ENCODE results near the gene GPALPP1.

Gene GPALPP1

DNA sequence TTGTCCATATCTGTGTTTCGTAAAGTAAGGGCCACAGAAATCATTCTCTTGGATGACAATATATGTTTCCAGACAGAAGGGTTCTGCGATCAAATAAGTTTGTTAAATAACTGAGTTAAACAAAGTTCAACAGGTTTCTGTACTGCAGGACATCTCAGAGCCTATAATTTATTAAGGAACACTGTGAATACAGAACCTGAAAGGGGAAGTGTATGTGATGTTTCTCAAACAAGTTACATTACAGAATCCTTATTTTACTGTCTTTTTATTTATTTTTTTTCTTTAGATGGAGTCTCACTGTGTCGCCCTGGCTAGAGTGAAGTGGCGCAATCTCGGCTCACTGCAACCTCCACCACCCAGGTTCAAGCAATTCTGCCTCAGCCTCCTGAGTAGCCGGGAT lies 75.6 kb downstream of the GPALPP1 start:
- CTCF ChIA-PET = no interaction called here

DNA sequence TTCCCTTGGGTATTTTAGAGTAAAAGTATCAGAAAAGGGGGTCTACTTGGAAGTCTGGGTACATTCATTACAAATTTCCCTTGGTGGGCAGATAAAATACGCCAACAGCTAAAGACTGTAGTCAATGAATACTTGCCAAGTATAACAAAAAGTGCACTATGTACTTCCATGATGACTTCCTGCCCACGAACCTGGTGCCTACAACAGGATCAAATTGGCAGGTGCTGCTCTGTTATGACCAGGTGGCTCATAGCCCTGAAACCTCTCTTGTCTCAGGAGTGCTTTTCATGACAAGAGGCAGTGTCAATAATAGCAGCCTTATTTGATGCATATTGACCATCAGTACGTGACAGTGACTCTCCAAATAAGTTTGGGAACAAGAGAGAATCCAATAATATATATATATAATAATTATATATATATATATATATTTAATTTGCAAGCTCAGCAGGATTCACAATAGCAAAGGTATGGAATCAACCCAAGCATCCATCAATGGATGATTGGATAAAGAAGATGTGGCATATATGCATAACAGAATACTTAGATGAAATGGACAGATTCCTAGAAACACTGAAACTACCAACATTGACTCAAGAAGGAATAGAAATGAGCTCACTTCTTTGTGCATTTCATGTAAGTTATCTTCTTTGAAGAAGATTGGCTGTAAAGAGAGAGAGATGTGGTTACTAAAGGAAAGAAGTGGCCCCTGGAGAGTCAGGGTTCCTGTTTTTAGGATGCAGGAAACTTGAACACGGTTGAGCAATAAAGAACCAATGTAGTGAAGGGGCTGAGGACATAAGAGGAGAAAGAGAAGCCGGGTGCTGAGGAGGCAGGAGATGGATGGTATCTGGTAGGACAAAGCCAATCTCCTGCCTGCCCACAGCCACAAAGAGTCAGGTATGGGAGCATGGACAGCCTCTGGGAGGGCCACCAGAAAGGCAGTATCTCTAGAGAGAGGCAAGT lies 79.0 kb downstream of the GPALPP1 start:
- TF ChIP-seq, protein P1, sequence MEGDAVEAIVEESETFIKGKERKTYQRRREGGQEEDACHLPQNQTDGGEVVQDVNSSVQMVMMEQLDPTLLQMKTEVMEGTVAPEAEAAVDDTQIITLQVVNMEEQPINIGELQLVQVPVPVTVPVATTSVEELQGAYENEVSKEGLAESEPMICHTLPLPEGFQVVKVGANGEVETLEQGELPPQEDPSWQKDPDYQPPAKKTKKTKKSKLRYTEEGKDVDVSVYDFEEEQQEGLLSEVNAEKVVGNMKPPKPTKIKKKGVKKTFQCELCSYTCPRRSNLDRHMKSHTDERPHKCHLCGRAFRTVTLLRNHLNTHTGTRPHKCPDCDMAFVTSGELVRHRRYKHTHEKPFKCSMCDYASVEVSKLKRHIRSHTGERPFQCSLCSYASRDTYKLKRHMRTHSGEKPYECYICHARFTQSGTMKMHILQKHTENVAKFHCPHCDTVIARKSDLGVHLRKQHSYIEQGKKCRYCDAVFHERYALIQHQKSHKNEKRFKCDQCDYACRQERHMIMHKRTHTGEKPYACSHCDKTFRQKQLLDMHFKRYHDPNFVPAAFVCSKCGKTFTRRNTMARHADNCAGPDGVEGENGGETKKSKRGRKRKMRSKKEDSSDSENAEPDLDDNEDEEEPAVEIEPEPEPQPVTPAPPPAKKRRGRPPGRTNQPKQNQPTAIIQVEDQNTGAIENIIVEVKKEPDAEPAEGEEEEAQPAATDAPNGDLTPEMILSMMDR (IDR thresholded peaks at IDR 0.05; ENCODE audit: insufficient read depth, low read length, missing control alignments) = no peak
- ChIA-PET CTCF (interaction anchor here (1.3 to 1.4 kb wide), 2 partner anchors 9 to 213 kb away, joined by 4 to 5 read pairs; no protein-coding TSS in a partner anchor), POLR2A (no interaction called here)
- DNase-seq (ENCODE audit: low read depth, low spot score) = no peak
- H3K4me3 ChIP-seq (ENCODE audit: low read depth, low read length) = no peak overlapping the region

More for the DNA sequence above, 75.6 kb downstream of the GPALPP1 start:
- POLR2A ChIA-PET = no interaction called here
- TF ChIP-seq, protein P1 (IDR thresholded peaks at IDR 0.05; ENCODE audit: insufficient read depth, low read length, missing control alignments) = no peak
- no peak for DNase-seq (ENCODE audit: low read depth, low spot score)
- no peak overlapping the region for H3K4me3 ChIP-seq (ENCODE audit: low read depth, low read length)

DNA sequence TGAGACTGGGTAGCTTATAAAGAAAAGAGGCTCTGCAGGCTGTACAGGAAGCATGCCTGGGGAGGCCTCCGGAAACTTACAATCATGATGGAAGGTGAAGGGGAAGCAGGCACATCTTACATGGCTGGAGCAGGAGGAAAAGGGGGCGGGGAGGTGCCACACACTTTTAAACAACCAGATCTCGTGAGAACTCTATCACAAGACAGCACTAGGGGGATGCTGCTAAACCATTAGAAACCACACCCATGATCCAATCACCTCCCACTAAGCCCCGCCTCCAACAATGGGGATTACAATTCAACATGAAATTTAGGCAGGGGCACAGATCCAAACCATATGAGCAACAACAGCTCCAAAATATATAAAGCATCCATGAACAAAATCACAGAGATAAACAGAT lies 84.5 kb downstream of the GPALPP1 start:
- ChIA-PET CTCF (interaction anchor here (0.6 to 1.1 kb wide), 2 partner anchors 8 to 208 kb away, joined by 3 read pairs; no protein-coding TSS in a partner anchor), POLR2A (interaction anchor here (0.6 kb wide), 1 partner anchor 498 kb away, joined by 3 read pairs; the partner anchor contains the start of gene TSC22D1)
- TF ChIP-seq, protein P1 (IDR thresholded peaks at IDR 0.05; ENCODE audit: insufficient read depth, low read length, missing control alignments) = no peak
- no peak for DNase-seq (ENCODE audit: low read depth, low spot score)
- no peak overlapping the region for H3K4me3 ChIP-seq (ENCODE audit: low read depth, low read length)

DNA sequence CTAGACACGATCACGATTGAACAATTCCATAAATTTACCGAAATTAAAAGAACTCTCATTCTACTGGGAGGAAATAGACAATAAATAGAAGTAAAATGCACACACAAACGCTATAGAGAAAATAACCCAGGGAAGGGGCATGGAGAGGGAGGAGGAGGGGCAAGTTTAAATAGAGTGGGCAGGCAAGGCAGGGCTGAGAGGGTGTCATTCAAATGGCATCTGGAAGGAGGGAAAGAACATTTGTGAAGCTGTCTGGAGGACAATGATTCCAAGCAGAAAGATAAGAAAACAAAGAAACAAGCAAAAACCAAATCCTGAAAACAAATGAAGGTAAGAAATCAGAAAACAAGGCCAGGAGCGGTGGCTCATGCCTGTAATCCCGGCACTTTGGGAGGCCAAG lies 85.4 kb downstream of the GPALPP1 start:
- CTCF ChIA-PET = no interaction called here
- POLR2A ChIA-PET = no interaction called here
- no peak overlapping the region for H3K4me3 ChIP-seq (ENCODE audit: low read depth, low read length)
- TF ChIP-seq, protein P1 (IDR thresholded peaks at IDR 0.05; ENCODE audit: insufficient read depth, low read length, missing control alignments) = no peak
- no peak for DNase-seq (ENCODE audit: low read depth, low spot score)

DNA sequence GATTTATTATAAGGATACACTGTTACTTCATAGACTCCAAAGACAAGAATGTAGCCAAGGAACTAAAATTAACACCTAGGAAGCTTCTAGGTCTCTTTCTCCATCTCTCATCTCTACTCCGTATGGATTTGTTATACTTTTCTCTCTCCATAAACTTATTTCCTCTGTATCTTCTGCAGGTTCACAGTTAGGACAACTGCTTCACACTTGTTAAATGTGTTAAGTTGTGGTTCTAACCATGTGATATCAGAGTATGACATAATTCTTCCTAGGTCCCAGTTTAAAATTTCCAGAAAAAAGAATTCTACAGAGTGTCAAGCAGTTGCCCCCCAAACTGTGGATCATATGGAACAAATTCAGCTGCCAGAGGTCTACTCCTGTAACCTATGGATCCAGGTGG lies 88.7 kb downstream of the GPALPP1 start:
- no peak for DNase-seq (ENCODE audit: low read depth, low spot score)
- no peak overlapping the region for H3K4me3 ChIP-seq (ENCODE audit: low read depth, low read length)
- ChIA-PET POLR2A (no interaction called here), CTCF (interaction anchor here (0.7 kb wide), 1 partner anchor 170 kb away, joined by 3 read pairs; no protein-coding TSS in a partner anchor)
- TF ChIP-seq, protein P1 (IDR thresholded peaks at IDR 0.05; ENCODE audit: insufficient read depth, low read length, missing control alignments) = no peak

Measured in AG04449 (cell line).